Neural cell (in vitro differentiated cells): ENCODE results near the gene SMKR1. TPM values are rescaled to one million over a fixed set of nuclear protein-coding genes. Genes with fewer than 3 reads are reported as not detected.

ENCODE experiments used
- H2AFZ ChIP-seq: fragments of 200-600, 300-800 bp; sonication (generic), shearing (Covaris generic); 2 replicates; pipeline ENCODE4 v1.6.0; 2014; ENCODE audit warnings: low read depth, mild to moderate bottlenecking, antibody characterized with exemption, low read length, moderate library complexity
- H3F3A ChIP-seq: fragments of 200-600 bp; shearing (Covaris generic); 2 replicates; pipeline ENCODE4 v1.6.1; 2016; ENCODE audit warnings: mild to moderate bottlenecking, moderate library complexity, mixed read lengths, antibody characterized with exemption, low read length; ENCODE audit not compliant: insufficient read depth, poor library complexity, severe bottlenecking
- H3K27ac ChIP-seq: fragments of 200-600, 300-800 bp; sonication (generic), shearing (Covaris generic); 2 replicates; pipeline ENCODE4 v1.5.1; 2014; ENCODE audit warnings: mild to moderate bottlenecking, low read length, moderate library complexity
- H3K27me3 ChIP-seq: fragments of 300-800, 200-600 bp; sonication (generic), shearing (Covaris generic); 2 replicates; pipeline ENCODE4 v1.6.0; 2014; ENCODE audit warnings: mild to moderate bottlenecking, low read depth, low read length, moderate library complexity; ENCODE audit not compliant: insufficient read depth
- H3K36me3 ChIP-seq: fragments of 300-800, 200-600 bp; sonication (generic), shearing (Covaris generic); 2 replicates; pipeline ENCODE4 v1.5.1; 2014; ENCODE audit warnings: mild to moderate bottlenecking, antibody characterized with exemption, low read length, moderate library complexity; ENCODE audit not compliant: insufficient read depth
- H3K4me2 ChIP-seq: fragments of 300-800, 200-600 bp; sonication (generic), shearing (Covaris generic); 2 replicates; pipeline ENCODE4 v1.6.0; 2014; ENCODE audit warnings: mild to moderate bottlenecking, low read length
- H3K4me3 ChIP-seq: fragments of 300-800, 200-600 bp; sonication (generic), shearing (Covaris generic); 2 replicates; pipeline ENCODE4 v1.5.1; 2014; ENCODE audit warnings: mild to moderate bottlenecking, low read length, moderate library complexity
- H3K79me2 ChIP-seq: fragments of 200-600 bp; shearing (Covaris generic); replicated peaks from 2 replicates; pipeline ENCODE4 v1.6.0; 2014; ENCODE audit warnings: mild to moderate bottlenecking, low read length, moderate library complexity; ENCODE audit not compliant: insufficient read depth
- H3K9ac ChIP-seq: fragments of 300-800, 200-600 bp; sonication (generic), shearing (Covaris generic); 2 replicates; pipeline ENCODE4 v1.6.1; 2016; ENCODE audit warnings: mild to moderate bottlenecking, low read length, mixed read lengths
- H3K9me2 ChIP-seq: fragments of 200-600 bp; shearing (Covaris generic); 2 replicates; pipeline ENCODE4 v1.6.1; 2016; ENCODE audit warnings: mild to moderate bottlenecking, low read length, mixed read lengths; ENCODE audit not compliant: insufficient read depth
- H3K9me3 ChIP-seq: fragments of 200-600, 300-800 bp; sonication (generic), shearing (Covaris generic); 2 replicates; pipeline ENCODE4 v1.6.1; 2016; ENCODE audit warnings: mild to moderate bottlenecking, mixed run types, low read length, moderate library complexity, mixed read lengths
- H4K20me1 ChIP-seq: fragments of 200-600 bp; shearing (Covaris generic); 2 replicates; pipeline ENCODE4 v1.6.1; 2016; ENCODE audit warnings: mild to moderate bottlenecking, mixed run types; ENCODE audit not compliant: insufficient read depth
- EP300 ChIP-seq: fragments of 450-650 bp; conservative IDR thresholded peaks from 2 replicates; pipeline ENCODE4 v1.6.1; 2014; ENCODE audit warnings: antibody characterized with exemption, mild to moderate bottlenecking, moderate library complexity; ENCODE audit not compliant: poor library complexity, severe bottlenecking
- EZH2 ChIP-seq: fragments of 200-600, 300-800 bp; shearing (Covaris generic), sonication (generic); IDR thresholded peaks from 2 replicates; pipeline ENCODE4 v1.6.1; 2014; ENCODE audit warnings: antibody characterized with exemption, low read length, borderline replicate concordance, mild to moderate bottlenecking; ENCODE audit not compliant: insufficient read depth, poor library complexity, severe bottlenecking
- MXI1 ChIP-seq: fragments of 450-650 bp; conservative IDR thresholded peaks from 2 replicates; pipeline ENCODE4 v1.6.1; 2014; ENCODE audit warnings: antibody characterized with exemption, mild to moderate bottlenecking; ENCODE audit not compliant: poor library complexity, severe bottlenecking
- POLR2AphosphoS5 ChIP-seq: IDR thresholded peaks from 2 replicates; pipeline ENCODE4 v1.6.1; 2012
- RAD21 ChIP-seq: fragments of 450-650 bp; conservative IDR thresholded peaks from 2 replicates; pipeline ENCODE4 v1.6.1; 2014; ENCODE audit warnings: antibody characterized with exemption, mild to moderate bottlenecking, moderate library complexity
- SMC3 ChIP-seq: fragments of 450-650 bp; conservative IDR thresholded peaks from 2 replicates; pipeline ENCODE4 v1.6.1; 2014; ENCODE audit warnings: antibody characterized with exemption, mild to moderate bottlenecking, moderate library complexity; ENCODE audit not compliant: poor library complexity
- TAF1 ChIP-seq: IDR thresholded peaks from 2 replicates; pipeline ENCODE4 v1.6.1; 2012; ENCODE audit warnings: low read depth
- polyA plus RNA-seq: library from polyadenylated mRNA; depleted of rRNA; stranded (reverse); fragments of >200 nt; gene quantifications from 2 replicates; pipeline ENCODE4 v1.2.3, GENCODE V29; 2014
- TF ChIP-seq, protein P1 (sequence below): fragments of 450-650 bp; IDR thresholded peaks from 2 replicates; pipeline ENCODE4 v1.5.1; 2014; ENCODE audit warnings: antibody characterized with exemption, mild to moderate bottlenecking, moderate library complexity; ENCODE audit not compliant: poor library complexity, severe bottlenecking
- TF ChIP-seq, protein P2 (sequence below): IDR thresholded peaks from 2 replicates; pipeline ENCODE4 v1.6.1; 2012; ENCODE audit warnings: borderline replicate concordance

Gene SMKR1
- polyA plus RNA-seq, 1 donor from 2014 or later = 8.5 TPM

DNA sequence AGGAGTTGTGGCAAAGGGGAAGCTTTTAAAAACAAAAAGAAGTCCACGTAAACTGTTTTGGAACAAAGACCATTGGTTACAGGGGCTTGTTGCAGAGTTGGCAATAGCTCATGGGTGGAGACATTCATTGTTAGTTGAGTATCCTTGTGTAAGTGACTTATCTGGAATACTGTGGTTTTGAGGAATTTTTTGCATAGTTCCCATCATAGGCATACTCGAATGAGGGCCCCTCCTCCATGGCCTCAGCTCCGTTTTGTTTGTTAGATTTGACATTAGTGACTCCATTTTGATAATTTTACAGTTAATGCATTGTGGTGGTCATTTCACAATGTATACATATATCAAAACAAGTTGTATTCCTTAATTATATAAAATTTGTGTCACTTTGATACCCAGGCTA is 12.8 kb upstream of the SMKR1 start:
- Histone ChIP-seq H2AFZ (no peak overlapping the region), H3K4me3 (no peak overlapping the region), H3K36me3 (no peaks in the 10 kb centered on the region), H3K9ac (no peak overlapping the region), H3K79me2 (no peaks in the 10 kb centered on the region), H3K27ac (no peak overlapping the region), H3K27me3 (no peaks in the 10 kb centered on the region), H3K4me2 (no peak overlapping the region), H3F3A (no peaks in the 10 kb centered on the region), H4K20me1 (no peaks in the 10 kb centered on the region), H3K9me3 (no peaks in the 10 kb centered on the region), H3K9me2 (no peaks in the 10 kb centered on the region)
- TF ChIP-seq SMC3 = no peak
- TF ChIP-seq, protein P1, sequence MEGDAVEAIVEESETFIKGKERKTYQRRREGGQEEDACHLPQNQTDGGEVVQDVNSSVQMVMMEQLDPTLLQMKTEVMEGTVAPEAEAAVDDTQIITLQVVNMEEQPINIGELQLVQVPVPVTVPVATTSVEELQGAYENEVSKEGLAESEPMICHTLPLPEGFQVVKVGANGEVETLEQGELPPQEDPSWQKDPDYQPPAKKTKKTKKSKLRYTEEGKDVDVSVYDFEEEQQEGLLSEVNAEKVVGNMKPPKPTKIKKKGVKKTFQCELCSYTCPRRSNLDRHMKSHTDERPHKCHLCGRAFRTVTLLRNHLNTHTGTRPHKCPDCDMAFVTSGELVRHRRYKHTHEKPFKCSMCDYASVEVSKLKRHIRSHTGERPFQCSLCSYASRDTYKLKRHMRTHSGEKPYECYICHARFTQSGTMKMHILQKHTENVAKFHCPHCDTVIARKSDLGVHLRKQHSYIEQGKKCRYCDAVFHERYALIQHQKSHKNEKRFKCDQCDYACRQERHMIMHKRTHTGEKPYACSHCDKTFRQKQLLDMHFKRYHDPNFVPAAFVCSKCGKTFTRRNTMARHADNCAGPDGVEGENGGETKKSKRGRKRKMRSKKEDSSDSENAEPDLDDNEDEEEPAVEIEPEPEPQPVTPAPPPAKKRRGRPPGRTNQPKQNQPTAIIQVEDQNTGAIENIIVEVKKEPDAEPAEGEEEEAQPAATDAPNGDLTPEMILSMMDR = no peak
- no peak for TF ChIP-seq MXI1
- no peak for TF ChIP-seq RAD21
- TF ChIP-seq, protein P2, sequence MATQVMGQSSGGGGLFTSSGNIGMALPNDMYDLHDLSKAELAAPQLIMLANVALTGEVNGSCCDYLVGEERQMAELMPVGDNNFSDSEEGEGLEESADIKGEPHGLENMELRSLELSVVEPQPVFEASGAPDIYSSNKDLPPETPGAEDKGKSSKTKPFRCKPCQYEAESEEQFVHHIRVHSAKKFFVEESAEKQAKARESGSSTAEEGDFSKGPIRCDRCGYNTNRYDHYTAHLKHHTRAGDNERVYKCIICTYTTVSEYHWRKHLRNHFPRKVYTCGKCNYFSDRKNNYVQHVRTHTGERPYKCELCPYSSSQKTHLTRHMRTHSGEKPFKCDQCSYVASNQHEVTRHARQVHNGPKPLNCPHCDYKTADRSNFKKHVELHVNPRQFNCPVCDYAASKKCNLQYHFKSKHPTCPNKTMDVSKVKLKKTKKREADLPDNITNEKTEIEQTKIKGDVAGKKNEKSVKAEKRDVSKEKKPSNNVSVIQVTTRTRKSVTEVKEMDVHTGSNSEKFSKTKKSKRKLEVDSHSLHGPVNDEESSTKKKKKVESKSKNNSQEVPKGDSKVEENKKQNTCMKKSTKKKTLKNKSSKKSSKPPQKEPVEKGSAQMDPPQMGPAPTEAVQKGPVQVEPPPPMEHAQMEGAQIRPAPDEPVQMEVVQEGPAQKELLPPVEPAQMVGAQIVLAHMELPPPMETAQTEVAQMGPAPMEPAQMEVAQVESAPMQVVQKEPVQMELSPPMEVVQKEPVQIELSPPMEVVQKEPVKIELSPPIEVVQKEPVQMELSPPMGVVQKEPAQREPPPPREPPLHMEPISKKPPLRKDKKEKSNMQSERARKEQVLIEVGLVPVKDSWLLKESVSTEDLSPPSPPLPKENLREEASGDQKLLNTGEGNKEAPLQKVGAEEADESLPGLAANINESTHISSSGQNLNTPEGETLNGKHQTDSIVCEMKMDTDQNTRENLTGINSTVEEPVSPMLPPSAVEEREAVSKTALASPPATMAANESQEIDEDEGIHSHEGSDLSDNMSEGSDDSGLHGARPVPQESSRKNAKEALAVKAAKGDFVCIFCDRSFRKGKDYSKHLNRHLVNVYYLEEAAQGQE = no peak
- TF ChIP-seq EP300 = no peak
- TF ChIP-seq EZH2 = no peak
- no peak for TF ChIP-seq TAF1
- no peak for TF ChIP-seq POLR2AphosphoS5

DNA sequence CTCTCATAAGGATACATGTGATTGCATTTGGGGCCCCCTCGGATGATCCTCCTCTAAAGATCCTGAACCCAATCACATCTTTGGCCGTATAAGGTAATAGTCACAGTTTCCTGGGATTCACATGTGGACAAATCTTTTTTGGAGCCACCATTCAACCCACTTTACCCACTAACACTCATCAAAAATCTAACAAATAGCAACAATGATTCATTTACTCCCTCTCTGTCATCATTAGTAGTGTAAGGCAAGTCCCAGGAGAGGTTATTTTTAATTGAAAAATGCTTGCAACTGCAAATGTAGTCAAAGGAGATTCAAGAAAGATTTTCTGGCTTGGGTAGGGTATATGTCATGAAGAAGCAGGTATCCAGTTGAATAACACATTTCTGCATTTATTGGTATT is 9.9 kb upstream of the SMKR1 start:
- Histone ChIP-seq H4K20me1 (no peaks in the 10 kb centered on the region), H2AFZ (no peak overlapping the region), H3F3A (no peaks in the 10 kb centered on the region), H3K27me3 (no peaks in the 10 kb centered on the region), H3K9me3 (no peaks in the 10 kb centered on the region), H3K79me2 (no peaks in the 10 kb centered on the region), H3K9me2 (no peaks in the 10 kb centered on the region), H3K9ac (no peak overlapping the region), H3K27ac (no peak overlapping the region), H3K36me3 (no peaks in the 10 kb centered on the region), H3K4me2 (no peak overlapping the region), H3K4me3 (no peak overlapping the region)
- TF ChIP-seq, protein P2 = no peak
- TF ChIP-seq EP300 (no peak), SMC3 (no peak), POLR2AphosphoS5 (no peak), RAD21 (no peak), EZH2 (no peak), MXI1 (no peak), TAF1 (no peak)
- TF ChIP-seq, protein P1 = no peak
